HepG2 (cell line): ENCODE results near the gene WDR49. TPM values are rescaled to one million over a fixed set of nuclear protein-coding genes. Genes with fewer than 3 reads are reported as not detected.

Source experiments
- ATAC-seq: fragments of 200-7000 bp; cut with Tn5 transposase; 3 replicates; pipeline ENCODE4 v1.9.1; 2020; ENCODE audit warnings: mild to moderate bottlenecking, moderate library complexity
- BruUV-seq: library from RNA; stranded (reverse); fragments of 400-500 nt; replicated peaks from 2 replicates; lab custom pipeline; 2021; lab: Mats Ljungman, UMichigan
- CTCF ChIA-PET: fragments of 300-600 bp; formaldehyde crosslinking; extraction: SDS; loops from one replicate; lab custom pipeline; 2021; ENCODE audit warnings: low total read pairs, inconsistent platforms, low intra/inter-chr PET ratio; lab: Yijun Ruan, JAX
- POLR2A ChIA-PET: fragments of 350-600 bp; sonication (Branson Sonifier 250); formaldehyde crosslinking; loops from one replicate; lab custom pipeline; 2020; ENCODE audit warnings: antibody characterized with exemption, inconsistent platforms; lab: Yijun Ruan, JAX
- DNase-seq: peaks from one replicate; pipeline ENCODE4 v3.0.0-alpha.2; 2015; ENCODE audit warnings: low spot score
- FAIRE-seq: peaks from 3 replicates; lab custom pipeline; 2011; peaks lifted over from hg19 to GRCh38; lab: Jason Lieb, UNC
- H2AFZ ChIP-seq: one replicate; pipeline ENCODE4 v1.6.1; 2011; ENCODE audit warnings: low read length, inconsistent platforms
- H3K27ac ChIP-seq: fragments of 300-600 bp; 3 replicates; pipeline ENCODE4 v1.8.0; 2011; ENCODE audit warnings: mixed run types, mild to moderate bottlenecking, mixed read lengths, low read length, inconsistent platforms; ENCODE audit not compliant: insufficient read depth; ENCODE audit errors: extremely low read length
- H3K27me3 ChIP-seq, 2 experiments: fragments of 200-600 bp in 1 of 2; 2 replicates in 1 of 2; 3 replicates in 1 of 2; pipeline versions ENCODE4 v1.6.0 to v1.8.0; 2011; ENCODE audit warnings: low read length in 2 of 2, mild to moderate bottlenecking in 2 of 2, moderate library complexity in 2 of 2, inconsistent platforms in 1 of 2; ENCODE audit not compliant: insufficient read depth in 2 of 2, control insufficient read depth in 1 of 2
- H3K36me3 ChIP-seq, 2 experiments: fragments of 200-600 bp in 1 of 2; replicated peaks in 1 of 2; 2 replicates in 1 of 2; 3 replicates in 1 of 2; pipeline versions ENCODE4 v1.5.1 to v1.8.0; 2011; ENCODE audit warnings: low read length in 2 of 2, inconsistent platforms in 1 of 2; ENCODE audit not compliant: insufficient read depth in 2 of 2, control insufficient read depth in 1 of 2
- H3K4me1 ChIP-seq: 2 replicates; pipeline ENCODE4 v1.5.1; 2012; ENCODE audit warnings: low read length, inconsistent platforms; ENCODE audit not compliant: insufficient read depth
- H3K4me2 ChIP-seq: 2 replicates; pipeline ENCODE4 v1.6.0; 2011; ENCODE audit warnings: low read depth, low read length, inconsistent platforms
- H3K4me3 ChIP-seq, 3 experiments: fragments of 200-600 bp in 1 of 3; sonication (generic), shearing (Covaris generic) in 1 of 3; replicated peaks in 1 of 3; 2 replicates each; pipeline ENCODE4 v1.5.1; 2011 to 2016; ENCODE audit warnings: low read length in 3 of 3, inconsistent platforms in 2 of 3, low read depth in 2 of 3, mild to moderate bottlenecking in 2 of 3, control low read depth in 1 of 3, mixed read lengths in 1 of 3; ENCODE audit not compliant: insufficient read depth in 1 of 3
- H3K79me2 ChIP-seq: one replicate; pipeline ENCODE4 v1.6.1; 2011; ENCODE audit warnings: low read length, inconsistent platforms; ENCODE audit not compliant: insufficient read depth
- H3K9ac ChIP-seq: 2 replicates; pipeline ENCODE4 v1.6.0; 2011; ENCODE audit warnings: mild to moderate bottlenecking, low read depth, low read length, inconsistent platforms; ENCODE audit not compliant: insufficient read depth
- H3K9me3 ChIP-seq: 2 replicates; pipeline ENCODE4 v1.5.1; 2012; ENCODE audit warnings: mild to moderate bottlenecking, low read length
- H4K20me1 ChIP-seq: 2 replicates; pipeline ENCODE4 v1.6.0; 2011; ENCODE audit warnings: inconsistent platforms, mild to moderate bottlenecking, low read length, moderate library complexity; ENCODE audit not compliant: insufficient read depth
- ONECUT2 ChIP-seq: sonication (generic); formaldehyde crosslinking; IDR thresholded peaks from 2 replicates; pipeline ENCODE4 v1.4.0; 2020; ENCODE audit warnings: missing genetic modification reagents
- ZNF619 ChIP-seq: sonication (generic); formaldehyde crosslinking; IDR thresholded peaks from 2 replicates; pipeline ENCODE4 v1.4.0; 2020; ENCODE audit warnings: mild to moderate bottlenecking, missing genetic modification reagents
- ZSCAN22 ChIP-seq: sonication (generic); formaldehyde crosslinking; IDR thresholded peaks from 2 replicates; pipeline ENCODE4 v1.4.0; 2020; ENCODE audit warnings: mild to moderate bottlenecking, missing genetic modification reagents
- WGBS: methylation state at CpG from one replicate; pipeline ENCODE4 v1.1.6; 2017; ENCODE audit warnings: low lambda C conversion rate; 5-methylcytosine and 5-hydroxymethylcytosine counted together
- in situ Hi-C: cut with HindIII; loops from 2 replicates; pipeline ENCODE4 v1.10.0; 2017; ENCODE audit warnings: low pct_unique_long_range_greater_than_20kb; ENCODE audit not compliant: extremely low pct_ligation_motif_present
- intact Hi-C: fragments of 100-400 bp; cut with micrococcal nuclease; formaldehyde crosslinking; loops from one replicate; pipeline ENCODE4 v1.10.0; 2022; ENCODE audit not compliant: unreplicated experiment
- polyA plus RNA-seq, 8 experiments: library from polyadenylated mRNA; depleted of rRNA in 3 of 8; stranded (reverse) in 7 of 8; unstranded in 1 of 8; fragments of >200 nt; fragmentation: Illumina TruSeq in 4 of 8; extraction: Trizol in 4 of 8; gene quantifications; 2 replicates each; pipeline versions ENCODE4 v1.2.1 to v1.2.3, GENCODE V29; 2011 to 2016; ENCODE audit warnings: low read depth in 4 of 8, missing spikeins in 1 of 8, mixed read lengths in 1 of 8; ENCODE audit not compliant: insufficient read depth in 1 of 8
- total RNA-seq, 5 experiments: library from RNA; depleted of rRNA; stranded (reverse); fragments of >200 nt; fragmentation: Illumina TruSeq; extraction: Trizol; gene quantifications; 2 replicates each; pipeline ENCODE4 v1.2.3, GENCODE V29; 2016; ENCODE audit warnings: low read depth in 1 of 5
- TF ChIP-seq, protein P1 (sequence below): sonication (generic); formaldehyde crosslinking; IDR thresholded peaks from 2 replicates; pipeline ENCODE4 v1.5.0; 2020; ENCODE audit warnings: missing genetic modification reagents
- TF ChIP-seq, protein P2 (sequence below): sonication (generic); formaldehyde crosslinking; IDR thresholded peaks from 2 replicates; pipeline ENCODE4 v1.5.0; 2020; ENCODE audit warnings: mild to moderate bottlenecking, missing genetic modification reagents
- TF ChIP-seq, protein P3 (sequence below): sonication (generic); formaldehyde crosslinking; IDR thresholded peaks from 2 replicates; pipeline ENCODE4 v1.9.0; 2022; ENCODE audit warnings: missing genetic modification reagents, mild to moderate bottlenecking, borderline replicate concordance

The WDR49 gene
- total and polyA plus RNA-seq, 2 of the 13 experiments (the other 11 are each of a cell fraction or from before 2014, with no cell fraction given), result 0.04 TPM; not detected in 1

DNA sequence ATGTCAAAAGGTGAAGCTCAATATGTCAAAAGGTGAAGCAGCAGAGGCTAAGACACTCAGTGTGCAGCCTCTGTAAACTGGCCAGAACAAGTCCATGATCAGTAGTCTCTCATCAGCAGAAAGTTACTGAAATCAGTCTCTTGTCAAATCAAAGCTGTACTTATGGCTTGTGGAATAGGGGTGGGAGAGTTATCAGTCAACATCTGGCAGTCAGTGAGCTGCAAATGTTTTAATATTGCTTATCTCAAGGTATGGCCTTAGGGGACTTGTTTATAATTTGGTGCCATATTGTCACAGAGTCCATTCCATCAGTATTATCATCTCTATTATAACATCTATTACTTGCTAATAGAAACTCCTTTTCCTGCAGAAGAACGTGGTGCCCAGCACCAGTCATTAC lies 14.9 kb upstream of the WDR49 start:
- BruUV-seq, result no TSS peak
- Histone ChIP-seq H3K36me3 (no peaks in the 10 kb centered on the region), H3K9me3 (no peaks in the 10 kb centered on the region), H3K27me3 (no peaks in the 10 kb centered on the region), H3K4me2 (no peak overlapping the region), H4K20me1 (no peaks in the 10 kb centered on the region), H3K27ac (no peak overlapping the region), H3K4me3 (no peak overlapping the region), H2AFZ (no peak overlapping the region), H3K4me1 (no peaks in the 10 kb centered on the region), H3K79me2 (no peaks in the 10 kb centered on the region), H3K9ac (no peak overlapping the region)
- ChIA-PET CTCF (no interaction called here), POLR2A (no interaction called here)
- FAIRE-seq (no peak), ATAC-seq (peak; percentile 26; the same call in 2 of the 3 replicates), DNase-seq (no peak)
- intact Hi-C loops, result no loop called here
- in situ Hi-C loops, result no loop called here
- WGBS, result 20% methylated on average over 1 of the region's 1 CpG
- no peak for TF ChIP-seq ONECUT2 (CRISPR knock-in tag)
- TF ChIP-seq, protein P1, sequence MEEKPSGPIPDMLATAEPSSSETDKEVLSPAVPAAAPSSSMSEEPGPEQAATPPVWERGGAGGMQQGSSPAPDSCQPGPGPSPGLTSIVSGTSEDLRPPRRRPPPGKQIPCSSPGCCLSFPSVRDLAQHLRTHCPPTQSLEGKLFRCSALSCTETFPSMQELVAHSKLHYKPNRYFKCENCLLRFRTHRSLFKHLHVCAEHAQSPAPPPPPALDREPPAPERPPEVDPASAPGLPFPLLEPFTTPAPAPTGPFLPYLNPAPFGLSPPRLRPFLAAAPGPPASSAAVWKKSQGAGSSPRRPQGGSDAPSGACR, result no peak
- TF ChIP-seq, protein P2, sequence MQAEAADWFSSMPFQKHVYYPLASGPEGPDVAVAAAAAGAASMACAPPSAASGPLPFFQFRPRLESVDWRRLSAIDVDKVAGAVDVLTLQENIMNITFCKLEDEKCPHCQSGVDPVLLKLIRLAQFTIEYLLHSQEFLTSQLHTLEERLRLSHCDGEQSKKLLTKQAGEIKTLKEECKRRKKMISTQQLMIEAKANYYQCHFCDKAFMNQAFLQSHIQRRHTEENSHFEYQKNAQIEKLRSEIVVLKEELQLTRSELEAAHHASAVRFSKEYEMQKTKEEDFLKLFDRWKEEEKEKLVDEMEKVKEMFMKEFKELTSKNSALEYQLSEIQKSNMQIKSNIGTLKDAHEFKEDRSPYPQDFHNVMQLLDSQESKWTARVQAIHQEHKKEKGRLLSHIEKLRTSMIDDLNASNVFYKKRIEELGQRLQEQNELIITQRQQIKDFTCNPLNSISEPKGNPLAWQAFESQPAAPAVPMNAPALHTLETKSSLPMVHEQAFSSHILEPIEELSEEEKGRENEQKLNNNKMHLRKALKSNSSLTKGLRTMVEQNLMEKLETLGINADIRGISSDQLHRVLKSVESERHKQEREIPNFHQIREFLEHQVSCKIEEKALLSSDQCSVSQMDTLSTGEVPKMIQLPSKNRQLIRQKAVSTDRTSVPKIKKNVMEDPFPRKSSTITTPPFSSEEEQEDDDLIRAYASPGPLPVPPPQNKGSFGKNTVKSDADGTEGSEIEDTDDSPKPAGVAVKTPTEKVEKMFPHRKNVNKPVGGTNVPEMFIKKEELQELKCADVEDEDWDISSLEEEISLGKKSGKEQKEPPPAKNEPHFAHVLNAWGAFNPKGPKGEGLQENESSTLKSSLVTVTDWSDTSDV, result no peak
- TF ChIP-seq, protein P3, sequence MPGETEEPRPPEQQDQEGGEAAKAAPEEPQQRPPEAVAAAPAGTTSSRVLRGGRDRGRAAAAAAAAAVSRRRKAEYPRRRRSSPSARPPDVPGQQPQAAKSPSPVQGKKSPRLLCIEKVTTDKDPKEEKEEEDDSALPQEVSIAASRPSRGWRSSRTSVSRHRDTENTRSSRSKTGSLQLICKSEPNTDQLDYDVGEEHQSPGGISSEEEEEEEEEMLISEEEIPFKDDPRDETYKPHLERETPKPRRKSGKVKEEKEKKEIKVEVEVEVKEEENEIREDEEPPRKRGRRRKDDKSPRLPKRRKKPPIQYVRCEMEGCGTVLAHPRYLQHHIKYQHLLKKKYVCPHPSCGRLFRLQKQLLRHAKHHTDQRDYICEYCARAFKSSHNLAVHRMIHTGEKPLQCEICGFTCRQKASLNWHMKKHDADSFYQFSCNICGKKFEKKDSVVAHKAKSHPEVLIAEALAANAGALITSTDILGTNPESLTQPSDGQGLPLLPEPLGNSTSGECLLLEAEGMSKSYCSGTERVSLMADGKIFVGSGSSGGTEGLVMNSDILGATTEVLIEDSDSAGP (CRISPR knock-in tag), result no peak
- TF ChIP-seq ZSCAN22 (CRISPR knock-in tag), result no peak
- no peak for TF ChIP-seq ZNF619
